ENCODE measurements around the gene GPRIN3. TPM values are rescaled to one million over a fixed set of nuclear protein-coding genes. Genes with fewer than 3 reads are reported as not detected.

GPRIN3 gene
- under 0.01 and 0.35 TPM in 2 replicates for total RNA-seq

GRCh38 chr4:89307446-89308160 is at the start of gene GPRIN3:
Gene GPRIN3, minus strand, starts transcription at chr4:89307800. Its CDS starts 57,690 bp downstream, at chr4:89250110.

Other genes with a start within 250 kb of the GPRIN3 start
- 9.0 and 10.7 TPM in 2 replicates for gene TIGD2, start 196.3 kb downstream of the GPRIN3 start, total RNA-seq